ENCODE measurements around the gene ATRIP. TPM values are rescaled to one million over a fixed set of nuclear protein-coding genes. Genes with fewer than 3 reads are reported as not detected.

ATRIP gene
- polyA plus RNA-seq, 1 donor from 2014 or later = 11.1 TPM

- Histone ChIP-seq H4K20me1 (ENCODE audit: insufficient read depth) (no peaks in the 10 kb centered on the region), H3K36me3 (ENCODE audit: insufficient read depth, low read length) (no peaks in the 10 kb centered on the region), H2AFZ (ENCODE audit: low read depth, low read length) (no peak overlapping the region), H3K9ac (ENCODE audit: low read length) (no peak overlapping the region), H3K27ac (ENCODE audit: low read length) (no peak overlapping the region), H3K9me3 (ENCODE audit: low read length) (no peaks in the 10 kb centered on the region), H3K27me3 (ENCODE audit: insufficient read depth, low read depth, low read length) (no peaks in the 10 kb centered on the region), H3K4me2 (ENCODE audit: low read length) (no peak overlapping the region), H3F3A (ENCODE audit: insufficient read depth, low read length, poor library complexity, severe bottlenecking) (no peaks in the 10 kb centered on the region), H3K79me2 (replicated peaks; ENCODE audit: insufficient read depth, low read length) (peaks cover 6% of the 10 kb centered on the region), H3K9me2 (ENCODE audit: insufficient read depth, low read length) (no peaks in the 10 kb centered on the region), H3K4me3 (ENCODE audit: low read length) (no peak overlapping the region)
- TF ChIP-seq EP300 (conservative IDR thresholded peaks at IDR 0.05; ENCODE audit: poor library complexity, severe bottlenecking) (no peak), REST (IDR thresholded peaks at IDR 0.05; ENCODE audit: borderline replicate concordance) (no peak), CTCF (IDR thresholded peaks at IDR 0.05; ENCODE audit: poor library complexity, severe bottlenecking) (no peak), MXI1 (conservative IDR thresholded peaks at IDR 0.05; ENCODE audit: poor library complexity, severe bottlenecking) (no peak), RAD21 (conservative IDR thresholded peaks at IDR 0.05) (no peak), POLR2AphosphoS5 (IDR thresholded peaks at IDR 0.05) (no peak), SMC3 (conservative IDR thresholded peaks at IDR 0.05; ENCODE audit: poor library complexity) (no peak), TAF1 (IDR thresholded peaks at IDR 0.05; ENCODE audit: low read depth) (no peak)
Measured at GRCh38 chr3:48435223-48435595, 11.3 kb upstream of the ATRIP start.

- Histone ChIP-seq H3K9ac (ENCODE audit: low read length) (peak overlapping the region; percentile 27), H3K27me3 (ENCODE audit: insufficient read depth, low read depth, low read length) (no peaks in the 10 kb centered on the region), H3K9me2 (ENCODE audit: insufficient read depth, low read length) (no peaks in the 10 kb centered on the region), H4K20me1 (ENCODE audit: insufficient read depth) (no peaks in the 10 kb centered on the region), H3K4me2 (ENCODE audit: low read length) (no peak overlapping the region), H3F3A (ENCODE audit: insufficient read depth, low read length, poor library complexity, severe bottlenecking) (no peaks in the 10 kb centered on the region), H3K9me3 (ENCODE audit: low read length) (no peaks in the 10 kb centered on the region), H3K27ac (ENCODE audit: low read length) (no peak overlapping the region), H3K79me2 (replicated peaks; ENCODE audit: insufficient read depth, low read length) (peaks cover 10% of the 10 kb centered on the region), H3K36me3 (ENCODE audit: insufficient read depth, low read length) (no peaks in the 10 kb centered on the region), H2AFZ (ENCODE audit: low read depth, low read length) (no peak overlapping the region), H3K4me3 (ENCODE audit: low read length) (no peak overlapping the region)
- TF ChIP-seq EP300 (conservative IDR thresholded peaks at IDR 0.05; ENCODE audit: poor library complexity, severe bottlenecking) = no peak
- TF ChIP-seq TAF1 (IDR thresholded peaks at IDR 0.05; ENCODE audit: low read depth) = no peak
- TF ChIP-seq EZH2 (IDR thresholded peaks at IDR 0.05; ENCODE audit: borderline replicate concordance, insufficient read depth, low read length, poor library complexity, severe bottlenecking) = no peak
- TF ChIP-seq CTCF (IDR thresholded peaks at IDR 0.05; ENCODE audit: poor library complexity, severe bottlenecking) = peak; percentile 100
- TF ChIP-seq MXI1 (conservative IDR thresholded peaks at IDR 0.05; ENCODE audit: poor library complexity, severe bottlenecking) = peak; percentile 41
- no peak for TF ChIP-seq REST (IDR thresholded peaks at IDR 0.05; ENCODE audit: borderline replicate concordance)
- TF ChIP-seq SMC3 (conservative IDR thresholded peaks at IDR 0.05; ENCODE audit: poor library complexity) = peak; percentile 100
- peak; percentile 98 for TF ChIP-seq RAD21 (conservative IDR thresholded peaks at IDR 0.05)
Measured at GRCh38 chr3:48435774-48436476, 10.6 kb upstream of the ATRIP start.

All from neural cell (in vitro differentiated cells).